Measurements from ENCODE around the gene GABRG3. TPM values are rescaled to one million over a fixed set of nuclear protein-coding genes. Genes with fewer than 3 reads are reported as not detected.

GABRG3 gene
- total RNA-seq, 1 donor from 2014 or later: 2.6 TPM

DNA sequence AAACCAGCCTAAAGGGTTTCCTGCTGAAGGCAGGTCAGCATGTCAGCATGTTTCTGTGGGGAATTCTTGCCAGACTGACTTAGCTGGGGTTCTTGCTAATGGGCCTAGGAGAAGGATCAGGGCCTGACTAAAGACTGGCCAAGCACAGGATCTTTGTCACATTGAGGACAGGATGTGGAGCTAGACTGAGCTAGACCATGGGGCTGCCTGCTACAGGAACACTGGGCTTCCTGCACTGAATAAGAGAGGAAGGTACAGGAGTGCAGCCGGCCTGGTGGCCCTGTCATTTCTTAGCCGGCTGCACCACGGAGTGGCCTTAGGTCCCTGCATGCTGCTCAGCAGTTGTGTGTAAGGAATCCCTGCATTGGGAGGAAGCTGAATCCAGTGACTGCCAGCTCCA lies 68.2 kb downstream of the GABRG3 start:
- Mint-ChIP-seq H3K9me3 (peaks cover 5% of the 10 kb centered on the region), H3K27ac (no peak overlapping the region), H3K4me1 (ENCODE audit: unreplicated experiment) (no peaks in the 10 kb centered on the region), H3K4me3 (no peak overlapping the region), H3K36me3 (no peaks in the 10 kb centered on the region), H3K27me3 (peaks cover 13% of the 10 kb centered on the region)
- no peak for DNase-seq (ENCODE audit: extremely low spot score, unreplicated experiment)
- TF ChIP-seq CTCF (conservative IDR thresholded peaks at IDR 0.05): no peak

GRCh38 chr15:27042230-27042629 lies 71.2 kb downstream of the GABRG3 start:
- Mint-ChIP-seq H3K27ac (no peak overlapping the region), H3K27me3 (peaks cover 6% of the 10 kb centered on the region), H3K4me3 (no peak overlapping the region), H3K4me1 (ENCODE audit: unreplicated experiment) (no peaks in the 10 kb centered on the region), H3K9me3 (no peaks in the 10 kb centered on the region), H3K36me3 (no peaks in the 10 kb centered on the region)
- no peak for DNase-seq (ENCODE audit: extremely low spot score, unreplicated experiment)
- TF ChIP-seq CTCF (conservative IDR thresholded peaks at IDR 0.05): no peak

DNA sequence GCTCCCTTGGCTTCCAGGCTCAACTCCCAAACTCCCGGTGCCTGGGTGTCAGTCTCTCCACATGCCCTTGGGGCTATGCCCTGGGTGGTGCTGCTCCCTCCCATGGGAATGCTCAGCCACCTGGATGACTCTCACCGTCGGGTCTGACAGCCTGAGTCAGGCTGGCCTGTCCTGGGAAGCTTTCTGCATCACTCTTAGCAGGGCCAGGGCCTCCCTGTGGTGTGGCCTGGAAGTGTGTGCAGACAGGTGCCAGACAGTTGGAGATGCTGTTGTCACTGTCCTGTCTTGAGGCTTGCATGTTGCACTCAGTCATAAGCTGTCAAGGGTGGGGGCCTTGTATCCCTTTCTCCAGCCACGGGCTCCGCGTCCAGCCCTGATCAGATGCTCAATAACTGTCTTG lies 71.7 kb downstream of the GABRG3 start:
- Mint-ChIP-seq H3K4me3 (no peak overlapping the region), H3K27ac (no peak overlapping the region), H3K9me3 (no peaks in the 10 kb centered on the region), H3K4me1 (ENCODE audit: unreplicated experiment) (no peaks in the 10 kb centered on the region), H3K36me3 (no peaks in the 10 kb centered on the region), H3K27me3 (peaks cover 2% of the 10 kb centered on the region)
- no peak for TF ChIP-seq CTCF (conservative IDR thresholded peaks at IDR 0.05)
- no peak for DNase-seq (ENCODE audit: extremely low spot score, unreplicated experiment)

DNA sequence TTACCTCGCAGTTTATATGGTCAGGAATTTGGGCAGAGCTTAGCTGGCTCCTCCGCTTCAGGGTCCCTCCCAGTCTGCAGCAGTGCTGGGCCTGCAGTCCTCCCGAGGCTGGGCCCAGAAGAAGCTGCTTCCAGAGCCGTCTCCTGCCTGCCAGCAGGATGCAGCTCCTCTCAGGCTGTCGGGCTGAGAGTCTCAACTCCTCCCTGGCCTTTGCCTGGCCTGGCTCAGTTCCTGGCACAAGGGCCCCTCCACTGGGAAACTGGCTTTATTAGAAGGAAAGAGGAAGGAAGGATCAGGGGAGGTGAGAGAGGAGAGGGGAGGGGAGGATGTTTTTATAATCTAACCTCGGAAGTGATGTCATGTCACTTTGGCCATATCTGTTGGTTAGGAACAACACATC lies 72.8 kb downstream of the GABRG3 start:
- Mint-ChIP-seq H3K4me3 (no peak overlapping the region), H3K9me3 (no peaks in the 10 kb centered on the region), H3K27me3 (no peaks in the 10 kb centered on the region), H3K27ac (no peak overlapping the region), H3K36me3 (no peaks in the 10 kb centered on the region), H3K4me1 (ENCODE audit: unreplicated experiment) (no peaks in the 10 kb centered on the region)
- no peak for TF ChIP-seq CTCF (conservative IDR thresholded peaks at IDR 0.05)
- DNase-seq (ENCODE audit: extremely low spot score, unreplicated experiment): no peak

DNA sequence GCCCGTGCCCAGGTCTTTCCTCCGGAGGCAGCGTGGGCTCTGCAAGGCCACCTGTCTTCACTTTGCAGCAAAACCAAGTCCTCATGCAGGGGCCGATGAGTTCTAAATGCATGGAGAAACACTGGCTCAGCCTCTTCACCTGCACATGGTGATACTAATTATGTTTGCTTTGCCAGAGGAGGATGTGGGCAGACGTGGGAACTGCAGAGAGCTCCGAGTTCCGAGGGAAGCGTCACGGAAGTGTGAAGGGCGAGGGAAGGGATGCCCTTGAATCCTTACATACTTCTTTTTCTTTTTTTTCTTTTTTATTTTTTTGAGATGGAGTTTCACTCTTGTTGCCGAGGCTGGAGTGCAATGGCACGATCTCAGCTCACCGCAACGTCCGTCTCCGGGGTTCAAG lies 74.8 kb downstream of the GABRG3 start:
- no peak for TF ChIP-seq CTCF (conservative IDR thresholded peaks at IDR 0.05)
- Mint-ChIP-seq H3K27ac (no peak overlapping the region), H3K36me3 (no peaks in the 10 kb centered on the region), H3K27me3 (no peaks in the 10 kb centered on the region), H3K4me1 (ENCODE audit: unreplicated experiment) (peaks cover 6% of the 10 kb centered on the region), H3K4me3 (no peak overlapping the region), H3K9me3 (no peaks in the 10 kb centered on the region)
- DNase-seq (ENCODE audit: extremely low spot score, unreplicated experiment): no peak

DNA sequence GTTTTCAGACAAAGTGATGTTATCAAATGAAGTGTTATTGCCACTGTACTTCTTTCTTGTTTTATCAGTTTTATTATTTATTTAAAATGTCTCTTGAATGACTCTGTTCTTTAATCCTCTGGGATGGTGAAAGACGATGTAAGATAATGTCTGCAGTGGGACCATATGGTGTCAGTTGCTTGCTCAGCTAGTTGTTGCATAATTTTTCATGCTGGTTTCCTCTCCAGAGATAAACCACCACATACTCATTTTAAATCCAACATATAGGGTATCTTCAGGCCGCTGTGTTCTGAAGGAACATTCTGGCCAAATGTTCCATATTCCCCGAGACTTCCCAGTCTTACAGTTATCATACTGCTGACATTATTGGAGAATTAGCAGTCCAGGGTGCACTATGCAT lies 75.9 kb downstream of the GABRG3 start:
- no peaks in the 10 kb centered on the region for H3K9me3 Mint-ChIP-seq
- no peaks in the 10 kb centered on the region for H3K27me3 Mint-ChIP-seq
- H3K36me3 Mint-ChIP-seq: no peaks in the 10 kb centered on the region
- no peak overlapping the region for H3K4me3 Mint-ChIP-seq
- no peak overlapping the region for H3K27ac Mint-ChIP-seq
- DNase-seq (ENCODE audit: extremely low spot score, unreplicated experiment): no peak
- peaks cover 6% of the 10 kb centered on the region for H3K4me1 Mint-ChIP-seq (ENCODE audit: unreplicated experiment)
- TF ChIP-seq CTCF (conservative IDR thresholded peaks at IDR 0.05): no peak

All from type B pancreatic cell (in vitro differentiated cells).